Hepatocyte (in vitro differentiated cells): ENCODE results near the gene UGT1A10. TPM values are rescaled to one million over a fixed set of nuclear protein-coding genes. Genes with fewer than 3 reads are reported as not detected.

ENCODE experiments used
- DNase-seq: peaks from one replicate; pipeline ENCODE4 v3.0.0-alpha.2; 2016; ENCODE audit warnings: low spot score
- H2AFZ ChIP-seq: fragments of 200-600 bp; sonication (generic); 2 replicates; pipeline ENCODE4 v1.6.0; 2016; ENCODE audit warnings: antibody characterized with exemption, mild to moderate bottlenecking
- H3K27ac ChIP-seq: fragments of 200-600 bp; sonication (generic); 2 replicates; pipeline ENCODE4 v1.5.1; 2016; ENCODE audit warnings: mild to moderate bottlenecking
- H3K27me3 ChIP-seq: fragments of 200-600 bp; sonication (generic); 2 replicates; pipeline ENCODE4 v1.6.1; 2016
- H3K36me3 ChIP-seq: fragments of 200-600 bp; sonication (generic); replicated peaks from 2 replicates; pipeline ENCODE4 v1.5.1; 2016; ENCODE audit warnings: low read depth; ENCODE audit not compliant: insufficient read depth
- H3K4me1 ChIP-seq: fragments of 200-600 bp; sonication (generic); 2 replicates; pipeline ENCODE4 v1.5.1; 2016; ENCODE audit warnings: mild to moderate bottlenecking, moderate library complexity; ENCODE audit not compliant: insufficient read depth
- H3K4me2 ChIP-seq: fragments of 200-600 bp; sonication (generic); 2 replicates; pipeline ENCODE4 v1.6.0; 2016
- H3K4me3 ChIP-seq: fragments of 200-600 bp; sonication (generic); 2 replicates; pipeline ENCODE4 v1.5.1; 2016; ENCODE audit warnings: mild to moderate bottlenecking
- H3K79me2 ChIP-seq: fragments of 200-600 bp; sonication (generic); 2 replicates; pipeline ENCODE4 v1.6.0; 2017; ENCODE audit warnings: mild to moderate bottlenecking
- H3K9me2 ChIP-seq: fragments of 200-600 bp; sonication (generic); replicated peaks from 2 replicates; pipeline ENCODE4 v1.6.0; 2017; ENCODE audit warnings: mild to moderate bottlenecking; ENCODE audit not compliant: insufficient read depth
- H3K9me3 ChIP-seq: fragments of 200-600 bp; sonication (generic); 2 replicates; pipeline ENCODE4 v1.5.1; 2016; ENCODE audit warnings: low read depth, mild to moderate bottlenecking
- H4K20me1 ChIP-seq: fragments of 200-600 bp; sonication (generic); 2 replicates; pipeline ENCODE4 v1.6.0; 2016; ENCODE audit warnings: mild to moderate bottlenecking; ENCODE audit not compliant: insufficient read depth, poor library complexity, severe bottlenecking
- EZH2 ChIP-seq: fragments of 200-600 bp; sonication (generic); IDR thresholded peaks from 2 replicates; pipeline ENCODE4 v1.6.1; 2016; ENCODE audit warnings: antibody characterized with exemption, mild to moderate bottlenecking, borderline replicate concordance
- EZH2phosphoT487 ChIP-seq: fragments of 200-600 bp; sonication (generic); IDR thresholded peaks from one replicate; pipeline ENCODE4 v1.6.1; 2018; ENCODE audit warnings: antibody characterized with exemption, mild to moderate bottlenecking, low read depth, moderate library complexity; ENCODE audit not compliant: unreplicated experiment, severe bottlenecking
- WGBS: methylation state at CpG from one replicate; pipeline ENCODE4 v1.1.6; 2016; ENCODE audit warnings: low lambda C conversion rate; ENCODE audit errors: missing lambda C conversion rate; 5-methylcytosine and 5-hydroxymethylcytosine counted together
- polyA plus RNA-seq: library from polyadenylated mRNA; unstranded; fragments of >200 nt; fragmentation: Nextera tagmentation; extraction: Ambion mirVana; gene quantifications from 2 replicates; pipeline ENCODE4 v1.2.1, GENCODE V29; 2016
- total RNA-seq: library from RNA; depleted of rRNA; stranded (reverse); fragments of >200 nt; gene quantifications from 2 replicates; pipeline ENCODE4 v1.2.3, GENCODE V29; 2014
- TF ChIP-seq, protein P1 (sequence below): fragments of 200-600 bp; sonication (generic); IDR thresholded peaks from 2 replicates; pipeline ENCODE4 v1.5.1; 2016; ENCODE audit warnings: antibody characterized with exemption, mild to moderate bottlenecking; ENCODE audit not compliant: poor library complexity

Gene UGT1A10
- total and polyA plus RNA-seq, 2 experiments from 2014 or later: not detected

DNA sequence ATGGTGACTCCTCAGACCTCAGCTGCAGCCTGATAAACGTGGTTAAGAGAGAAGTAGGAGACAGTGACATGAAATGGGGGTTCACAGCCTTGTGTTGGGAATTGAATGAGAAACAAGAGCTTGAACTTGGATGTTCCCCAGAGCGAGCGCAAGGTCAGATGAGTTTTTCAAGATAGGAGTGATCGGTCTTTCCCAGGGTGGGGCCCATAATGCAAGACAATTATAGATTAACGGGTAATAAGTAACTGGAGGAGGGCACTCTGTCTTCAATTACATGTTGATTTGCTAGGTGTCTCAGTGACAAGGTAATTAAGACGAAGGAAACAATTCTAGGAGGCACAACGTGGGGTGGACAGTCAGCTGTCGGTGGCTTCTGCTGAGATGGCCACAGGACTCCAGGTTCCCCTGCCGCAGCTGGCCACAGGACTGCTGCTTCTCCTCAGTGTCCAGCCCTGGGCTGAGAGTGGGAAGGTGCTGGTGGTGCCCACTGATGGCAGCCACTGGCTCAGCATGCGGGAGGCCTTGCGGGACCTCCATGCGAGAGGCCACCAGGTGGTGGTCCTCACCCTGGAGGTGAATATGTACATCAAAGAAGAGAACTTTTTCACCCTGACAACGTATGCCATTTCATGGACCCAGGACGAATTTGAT lies 76.5 kb downstream of the UGT1A10 start, which contains the start of gene UGT1A5:
TSS of gene UGT1A5 (plus strand) at position 297 of the 651 bp plus-strand sequence. CDS start at position 382, 85 bp downstream.
- Histone ChIP-seq H3K9me3 (no peaks in the 10 kb centered on the region), H3K4me3 (no peak within 1 kb of the TSS), H3K9me2 (no peaks in the 10 kb centered on the region), H3K79me2 (no peaks in the 10 kb centered on the region), H3K4me2 (no peak within 1 kb of the TSS), H4K20me1 (no peaks in the 10 kb centered on the region), H2AFZ (no peak within 1 kb of the TSS), H3K4me1 (no peaks in the 10 kb centered on the region), H3K27me3 (no peaks in the 10 kb centered on the region), H3K27ac (no peak within 1 kb of the TSS), H3K36me3 (no peaks in the 10 kb centered on the region)
- WGBS: 83% methylated on average over 14 of the region's 14 CpGs
- TF ChIP-seq EZH2phosphoT487 (no peak), EZH2 (no peak)
- TF ChIP-seq, protein P1, sequence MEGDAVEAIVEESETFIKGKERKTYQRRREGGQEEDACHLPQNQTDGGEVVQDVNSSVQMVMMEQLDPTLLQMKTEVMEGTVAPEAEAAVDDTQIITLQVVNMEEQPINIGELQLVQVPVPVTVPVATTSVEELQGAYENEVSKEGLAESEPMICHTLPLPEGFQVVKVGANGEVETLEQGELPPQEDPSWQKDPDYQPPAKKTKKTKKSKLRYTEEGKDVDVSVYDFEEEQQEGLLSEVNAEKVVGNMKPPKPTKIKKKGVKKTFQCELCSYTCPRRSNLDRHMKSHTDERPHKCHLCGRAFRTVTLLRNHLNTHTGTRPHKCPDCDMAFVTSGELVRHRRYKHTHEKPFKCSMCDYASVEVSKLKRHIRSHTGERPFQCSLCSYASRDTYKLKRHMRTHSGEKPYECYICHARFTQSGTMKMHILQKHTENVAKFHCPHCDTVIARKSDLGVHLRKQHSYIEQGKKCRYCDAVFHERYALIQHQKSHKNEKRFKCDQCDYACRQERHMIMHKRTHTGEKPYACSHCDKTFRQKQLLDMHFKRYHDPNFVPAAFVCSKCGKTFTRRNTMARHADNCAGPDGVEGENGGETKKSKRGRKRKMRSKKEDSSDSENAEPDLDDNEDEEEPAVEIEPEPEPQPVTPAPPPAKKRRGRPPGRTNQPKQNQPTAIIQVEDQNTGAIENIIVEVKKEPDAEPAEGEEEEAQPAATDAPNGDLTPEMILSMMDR: no peak
- DNase-seq: no peak

DNA sequence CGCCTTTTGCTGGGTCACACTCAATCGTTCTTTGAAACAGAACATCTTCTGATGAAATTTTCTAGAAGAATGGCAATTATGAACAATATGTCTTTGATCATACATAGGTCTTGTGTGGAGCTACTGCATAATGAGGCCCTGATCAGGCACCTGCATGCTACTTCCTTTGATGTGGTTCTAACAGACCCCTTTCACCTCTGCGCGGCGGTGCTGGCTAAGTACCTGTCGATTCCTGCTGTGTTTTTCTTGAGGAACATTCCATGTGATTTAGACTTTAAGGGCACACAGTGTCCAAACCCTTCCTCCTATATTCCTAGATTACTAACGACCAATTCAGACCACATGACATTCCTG lies 77.0 kb downstream of the UGT1A10 start:
- Histone ChIP-seq H3K9me2 (no peaks in the 10 kb centered on the region), H3K27me3 (no peaks in the 10 kb centered on the region), H3K4me2 (no peak overlapping the region), H3K79me2 (no peaks in the 10 kb centered on the region), H3K4me3 (no peak overlapping the region), H4K20me1 (no peaks in the 10 kb centered on the region), H3K9me3 (no peaks in the 10 kb centered on the region), H3K36me3 (no peaks in the 10 kb centered on the region), H2AFZ (no peak overlapping the region), H3K27ac (no peak overlapping the region), H3K4me1 (no peaks in the 10 kb centered on the region)
- 83% methylated on average over 7 of the region's 7 CpGs for whole genome bisulfite sequencing
- no peak for DNase-seq
- no peak for TF ChIP-seq EZH2
- TF ChIP-seq EZH2phosphoT487: no peak
- TF ChIP-seq, protein P1: no peak

DNA sequence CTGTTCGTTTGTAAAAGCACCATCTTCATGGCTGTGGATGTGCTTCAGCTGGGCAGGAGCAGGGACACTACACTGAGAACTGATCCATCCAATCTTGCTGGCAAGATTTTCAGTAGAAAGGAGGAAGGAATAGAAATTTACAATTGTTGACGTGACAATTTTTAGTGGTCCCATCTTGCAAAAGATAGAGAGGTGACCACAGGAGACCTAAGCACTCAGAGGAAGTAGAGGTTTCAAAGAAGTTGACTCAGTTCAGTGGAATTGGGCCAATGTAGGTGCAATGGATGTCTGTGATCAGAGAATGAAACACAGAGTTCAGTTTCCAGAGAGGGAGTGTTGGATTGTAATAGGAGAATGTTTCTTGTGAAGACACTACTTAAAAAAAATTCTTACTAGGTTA lies 77.9 kb downstream of the UGT1A10 start:
- Histone ChIP-seq H2AFZ (no peak overlapping the region), H3K4me2 (no peak overlapping the region), H3K9me2 (no peaks in the 10 kb centered on the region), H3K9me3 (no peaks in the 10 kb centered on the region), H3K79me2 (no peaks in the 10 kb centered on the region), H3K27ac (no peak overlapping the region), H4K20me1 (no peaks in the 10 kb centered on the region), H3K4me3 (no peak overlapping the region), H3K4me1 (no peaks in the 10 kb centered on the region), H3K36me3 (no peaks in the 10 kb centered on the region), H3K27me3 (no peaks in the 10 kb centered on the region)
- WGBS: 88% methylated on average over 2 of the region's 2 CpGs
- no peak for DNase-seq
- TF ChIP-seq EZH2: no peak
- no peak for TF ChIP-seq EZH2phosphoT487
- TF ChIP-seq, protein P1: no peak
